Stimulated activated CD4-positive, alpha-beta T cell treated with anti-CD3 and anti-CD28 coated beads, Interleukin-1b, Interleukin-23, amount 100 ng/mL, for 48 hours (primary cell): ENCODE measurements around the gene GAS7.

Experiments
- DNase-seq: peaks from one replicate; pipeline ENCODE4 v3.0.0-alpha.2; 2020

The GAS7 gene

DNA sequence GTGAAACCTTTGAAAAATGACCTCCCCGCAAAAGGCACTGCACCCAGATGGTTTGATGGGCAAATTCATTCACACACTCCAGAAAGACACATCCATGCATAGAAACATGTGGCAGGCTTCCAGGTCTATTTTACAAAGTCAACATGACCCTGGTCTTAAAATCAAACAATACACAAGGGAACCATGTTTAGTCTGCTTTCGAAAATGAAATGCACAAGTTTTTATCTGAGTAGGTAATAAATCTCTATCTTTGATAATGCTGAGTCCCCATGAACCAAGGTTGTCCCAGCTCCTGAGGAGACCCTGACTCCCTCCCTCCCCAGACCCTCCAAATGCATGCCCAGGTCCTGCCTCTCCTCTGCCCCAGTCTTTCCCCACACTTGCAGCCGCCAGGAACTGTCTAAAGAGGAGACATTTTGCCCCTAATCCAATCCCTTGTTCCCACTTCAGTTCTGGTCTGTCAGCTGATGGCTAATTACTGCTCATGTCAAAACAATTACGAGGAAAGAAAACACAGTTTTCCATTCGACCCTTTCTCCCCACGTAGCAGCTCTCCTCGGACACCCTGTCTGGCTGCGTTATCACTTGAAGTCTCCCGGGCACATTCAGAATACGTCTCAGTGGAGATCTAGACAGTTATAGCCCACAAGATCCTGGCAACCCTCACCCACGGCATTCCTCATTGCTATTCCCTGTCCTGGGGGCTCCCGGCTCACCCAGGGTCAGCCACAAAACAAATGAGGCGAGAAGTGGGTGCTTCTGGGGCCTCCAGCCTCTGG lies 224.5 kb downstream of the GAS7 start:
- no peak for DNase-seq

DNA sequence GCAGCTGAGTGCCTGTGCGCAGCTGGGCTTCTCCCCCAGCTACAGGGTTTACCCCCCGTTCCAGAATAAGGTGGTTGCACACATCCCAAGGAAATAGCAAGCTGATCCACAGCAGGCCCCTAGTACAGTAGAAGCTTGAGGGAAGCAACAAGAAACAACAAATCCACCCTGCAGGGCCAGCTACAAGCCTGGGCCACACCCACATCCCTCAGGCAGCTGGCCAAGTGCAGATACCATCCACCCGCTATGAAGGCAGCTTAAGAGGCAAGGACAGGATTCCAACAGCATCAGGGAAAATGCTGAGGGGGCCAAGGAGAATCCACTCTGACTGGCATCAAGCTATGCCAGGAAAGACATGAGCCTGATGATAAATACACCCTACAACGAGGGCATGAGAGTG lies 226.4 kb downstream of the GAS7 start:
- DNase-seq, result no peak

DNA sequence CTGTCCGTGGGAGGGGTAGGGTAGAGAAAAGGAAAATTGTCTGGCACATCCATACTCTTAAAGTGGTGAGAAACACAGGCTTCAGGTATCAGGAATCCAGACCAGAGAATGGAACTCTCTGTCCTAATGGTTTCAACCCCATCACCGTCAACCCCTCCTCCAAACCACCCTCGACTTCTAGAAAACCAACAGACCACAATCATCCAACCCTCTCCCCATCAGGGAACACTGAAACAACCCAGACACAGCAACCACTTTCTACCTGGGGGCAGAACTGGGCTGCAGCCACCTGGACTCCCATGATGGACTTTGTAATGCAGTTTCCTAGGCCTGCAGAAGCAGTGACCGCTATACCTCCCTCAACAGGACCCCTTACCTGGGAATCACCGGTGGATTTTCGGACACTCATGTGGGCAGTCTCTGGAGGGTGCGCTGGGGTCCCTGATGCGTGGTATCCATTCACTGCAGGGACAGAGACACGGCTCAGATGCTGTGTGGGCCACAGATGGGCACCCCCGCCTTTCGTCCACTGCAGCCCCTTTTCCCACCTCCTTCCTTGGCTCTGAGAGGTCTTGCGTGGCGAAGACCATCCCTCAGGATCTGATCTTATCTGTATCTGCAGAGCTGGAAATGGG lies 229.0 kb downstream of the GAS7 start:
- DNase-seq, result no peak

DNA sequence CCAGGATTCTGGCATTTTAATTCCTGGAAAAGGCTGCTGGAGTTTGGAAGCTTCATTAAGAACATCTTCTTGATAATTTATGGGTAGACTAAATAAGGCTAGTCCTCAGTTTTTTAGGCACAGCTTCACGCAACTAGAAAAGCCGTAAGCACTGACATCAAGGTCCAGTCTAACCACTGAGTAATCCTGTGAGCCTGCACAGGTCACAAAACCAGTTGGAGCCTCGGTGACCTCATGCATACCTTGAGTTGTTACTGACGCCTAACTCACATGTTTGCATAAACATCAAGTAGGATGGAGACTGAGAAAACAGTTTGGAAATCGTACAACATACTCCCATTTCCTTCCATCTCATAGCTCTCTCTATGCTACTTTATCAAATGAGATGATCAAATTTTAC lies 229.5 kb downstream of the GAS7 start:
- DNase-seq, result no peak

DNA sequence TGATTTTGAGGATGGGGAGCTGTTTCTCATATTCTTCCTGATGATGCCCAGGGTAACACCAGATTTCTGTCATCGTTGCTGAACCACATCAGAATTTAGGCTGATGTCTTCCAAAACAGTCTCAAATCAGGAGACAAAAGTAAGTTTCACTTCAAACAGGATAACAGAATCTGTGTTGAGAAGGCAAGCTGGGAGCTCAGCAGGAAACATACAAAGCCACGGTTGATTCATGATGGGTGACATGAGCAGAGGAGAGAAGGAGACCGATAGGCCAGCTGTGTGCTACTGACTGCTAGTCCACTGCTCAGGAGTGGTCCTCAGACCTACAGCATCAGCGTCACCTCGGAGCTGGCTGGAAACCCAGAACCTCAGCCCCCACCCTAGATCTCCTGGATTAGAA lies 230.4 kb downstream of the GAS7 start:
- no peak for DNase-seq

DNA sequence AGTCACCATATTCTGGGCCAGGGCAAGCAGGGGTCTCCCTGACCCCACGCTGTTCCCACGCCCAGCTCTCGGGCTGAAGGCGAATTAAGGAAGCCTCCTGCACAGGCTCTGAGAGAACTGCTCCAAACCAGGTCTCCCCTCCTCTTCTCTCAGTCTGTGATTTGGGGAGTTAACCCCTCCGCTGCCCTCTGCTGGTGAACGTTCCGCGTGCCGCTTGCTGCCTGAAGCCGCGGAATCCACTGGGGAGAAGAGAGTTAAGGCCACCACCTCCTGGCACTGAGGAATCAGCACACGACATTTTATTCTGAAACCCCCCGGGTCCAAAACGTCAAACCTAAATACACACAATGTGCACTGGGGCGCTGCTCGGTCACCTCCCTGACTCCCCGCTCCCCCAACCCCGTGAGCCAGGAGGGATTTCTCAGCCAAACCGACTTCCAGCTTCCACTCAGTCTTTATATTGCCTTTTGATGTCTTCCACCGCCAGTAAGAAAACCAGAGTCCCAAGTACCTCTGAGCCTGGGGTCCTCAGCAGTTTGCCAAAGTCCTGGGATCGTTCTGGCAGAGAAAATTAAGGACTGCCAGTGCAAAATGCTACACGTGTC lies 238.9 kb downstream of the GAS7 start:
- peak; percentile 28 for DNase-seq

DNA sequence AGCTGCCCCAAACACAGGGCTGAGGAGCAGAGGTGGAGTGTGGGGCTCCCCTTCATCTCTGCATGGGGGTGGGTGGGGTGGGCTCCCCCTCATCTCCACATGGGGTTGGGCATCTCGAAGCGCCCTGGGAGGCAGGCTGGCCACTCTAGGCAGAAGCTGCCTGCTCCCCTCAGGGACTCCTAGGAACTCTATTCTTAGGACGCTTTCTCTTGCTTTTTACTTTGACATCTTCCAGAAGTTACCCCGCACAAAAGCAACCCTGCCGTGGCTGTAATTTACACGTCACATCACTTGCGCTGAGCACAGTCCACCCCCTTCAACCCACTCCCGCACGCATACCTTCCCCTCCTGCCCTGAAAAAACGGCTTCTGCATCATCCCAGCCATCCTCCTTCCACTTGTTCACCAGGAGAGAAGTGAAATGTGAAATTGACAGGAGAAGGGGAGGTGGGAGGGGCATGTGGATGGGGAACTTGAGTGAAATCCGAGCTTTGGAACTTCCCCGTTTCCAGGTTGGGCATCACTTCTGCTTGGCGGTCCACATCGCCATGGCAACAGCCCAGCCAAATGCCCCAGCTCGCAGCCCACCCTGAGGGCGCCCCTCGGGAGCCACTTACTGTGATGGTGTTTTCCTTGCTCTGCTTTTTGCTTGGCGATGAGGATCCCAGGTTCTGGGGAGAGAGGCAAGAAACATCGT lies 239.7 kb downstream of the GAS7 start:
- DNase-seq, result no peak

DNA sequence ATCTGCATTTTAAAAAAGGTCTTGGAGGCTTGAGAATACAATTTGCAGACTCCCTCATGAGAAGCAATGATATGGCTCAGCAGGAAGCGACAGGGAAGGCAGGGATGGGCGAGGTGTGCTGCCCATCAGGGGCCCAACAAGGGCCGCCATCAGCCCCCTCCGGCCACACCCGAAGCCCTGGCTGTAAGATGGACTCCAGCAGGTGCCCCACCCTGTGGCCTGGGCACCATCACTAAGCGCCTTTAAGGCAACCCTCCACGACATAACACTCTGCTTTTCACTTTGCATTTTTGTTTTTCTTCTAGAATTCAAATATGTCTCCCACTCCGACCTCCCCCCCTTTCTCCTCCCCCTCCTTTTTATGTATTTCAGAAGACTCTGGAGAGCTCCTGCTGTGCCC lies 241.2 kb downstream of the GAS7 start:
- DNase-seq, result no peak

DNA sequence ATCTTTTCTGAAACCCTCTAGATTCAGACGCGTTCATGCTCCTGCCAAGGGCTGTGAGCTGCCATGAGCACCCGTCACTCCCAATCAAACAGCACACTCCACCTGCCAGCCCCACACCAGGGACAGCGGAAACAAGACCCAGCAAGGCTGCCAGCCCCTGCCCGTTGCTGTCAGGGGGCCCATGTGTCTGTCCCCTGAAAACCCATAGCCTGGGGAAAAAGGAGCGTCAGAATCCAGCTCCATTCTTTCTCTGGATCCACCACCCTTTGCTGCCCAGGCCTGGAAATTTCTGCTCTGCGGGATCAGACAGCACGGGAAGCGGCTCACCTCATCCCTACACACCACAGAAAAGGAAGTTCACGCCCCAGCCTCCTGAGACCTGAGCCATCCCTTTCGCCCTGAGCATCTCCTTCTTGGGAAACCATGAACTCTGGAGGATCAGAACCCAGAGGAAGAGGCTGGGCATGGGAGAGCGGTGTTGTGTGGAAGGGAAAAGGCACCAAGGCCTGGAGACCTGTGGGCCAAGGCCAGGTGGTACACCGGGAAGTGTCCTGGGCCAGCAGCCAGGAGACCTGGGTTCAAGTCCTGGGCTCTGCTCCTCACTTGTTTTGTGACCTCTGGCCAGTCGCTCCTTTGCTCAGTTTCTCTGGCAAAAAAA lies 241.8 kb downstream of the GAS7 start:
- DNase-seq, result no peak

DNA sequence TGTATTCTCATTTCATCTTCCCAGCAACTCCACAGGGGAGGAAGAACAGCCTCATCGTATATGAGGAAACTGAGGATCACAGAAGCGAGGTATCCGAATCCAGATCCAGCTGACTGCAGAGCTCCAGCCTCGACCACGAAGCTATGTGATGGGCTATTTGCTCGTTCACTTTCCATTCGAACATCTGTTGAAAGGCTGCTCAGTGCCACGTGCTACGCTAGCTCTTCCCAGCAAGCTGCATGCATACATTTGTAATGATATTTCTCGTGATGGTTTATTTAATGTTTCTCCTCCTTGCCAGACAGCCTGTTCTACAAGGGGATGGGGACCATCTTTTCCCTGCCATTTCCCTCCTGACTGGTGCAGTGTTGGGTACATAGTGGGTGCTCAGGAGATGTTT lies 244.9 kb downstream of the GAS7 start:
- DNase-seq, result no peak

DNA sequence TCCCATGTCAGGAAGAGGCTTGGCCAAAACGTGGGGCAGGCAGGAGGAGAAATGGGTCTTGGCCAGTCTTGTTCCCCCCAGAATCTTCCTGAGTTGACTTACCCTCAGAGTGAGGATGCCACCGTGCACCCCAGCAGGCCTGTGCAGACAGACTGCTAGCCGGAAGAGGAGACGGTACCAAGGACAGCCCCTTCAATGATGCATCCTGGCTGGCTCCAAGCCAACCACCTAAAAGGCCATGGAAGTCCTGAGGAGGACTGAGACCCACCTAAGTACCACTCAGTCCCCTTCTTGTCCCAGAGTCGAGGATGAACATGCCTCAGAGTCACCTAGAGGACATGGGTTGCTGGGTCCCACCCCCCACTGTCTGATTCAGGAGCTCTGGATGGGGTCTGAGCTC lies 246.6 kb downstream of the GAS7 start:
- DNase-seq, result no peak

DNA sequence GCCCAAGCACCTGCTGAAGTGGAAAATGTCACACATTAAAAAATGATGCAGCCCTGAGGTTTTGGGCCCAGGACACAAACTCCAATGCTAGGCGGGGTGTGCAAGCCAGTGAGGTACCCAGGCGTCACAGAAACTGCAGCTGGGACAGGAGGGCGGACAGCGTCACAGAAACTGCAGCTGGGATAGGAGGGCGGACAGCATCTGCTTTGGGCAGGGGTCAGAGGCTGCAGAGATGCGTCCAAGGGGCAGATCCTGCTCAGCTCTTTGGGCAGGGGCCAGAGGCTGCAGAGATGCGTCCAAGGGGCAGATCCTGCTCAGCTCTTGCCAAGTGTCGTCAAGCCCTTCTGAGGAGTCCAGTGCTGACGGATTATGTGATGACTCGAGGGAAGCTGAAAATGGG lies 249.5 kb downstream of the GAS7 start:
- DNase-seq, result no peak

DNA sequence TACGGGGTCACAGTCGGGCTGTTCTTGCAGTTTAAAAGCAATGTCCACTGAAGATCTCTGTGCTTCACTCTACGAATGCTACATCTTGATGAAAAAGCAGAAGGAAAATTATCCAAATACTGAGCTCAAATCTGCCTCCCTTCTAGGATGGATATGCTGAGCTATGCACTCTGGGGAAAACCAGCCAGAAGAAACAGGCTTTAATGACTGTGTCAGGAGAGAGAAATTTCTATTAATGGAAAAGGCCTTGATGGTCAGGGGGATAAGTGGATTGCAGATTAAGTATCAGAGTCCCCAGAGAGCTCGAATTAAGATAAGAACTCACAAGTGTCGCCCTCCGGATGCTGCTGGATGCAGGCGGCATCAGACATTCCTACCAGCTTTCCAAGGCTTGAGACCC lies 253.7 kb downstream of the GAS7 start:
- no peak for DNase-seq

DNA sequence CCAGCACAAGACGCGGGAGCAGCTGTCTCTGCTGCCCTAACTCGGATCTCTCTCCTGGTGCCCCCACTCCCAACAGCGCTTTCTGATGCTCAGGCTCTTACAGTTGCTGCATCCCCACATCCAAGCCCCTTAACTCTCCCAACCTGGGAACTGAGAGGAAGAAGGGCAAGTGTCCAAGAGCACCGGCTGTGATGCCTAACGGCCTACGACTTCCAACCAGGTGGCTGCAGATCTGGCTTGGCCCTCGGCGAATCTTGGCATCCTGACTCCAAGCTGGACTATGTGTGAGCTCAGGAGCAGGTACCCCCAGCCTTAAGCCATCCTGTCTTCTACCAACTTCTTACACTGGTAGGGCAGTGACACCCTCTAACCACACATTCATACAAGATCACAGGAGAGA lies 255.1 kb downstream of the GAS7 start:
- DNase-seq, result no peak

DNA sequence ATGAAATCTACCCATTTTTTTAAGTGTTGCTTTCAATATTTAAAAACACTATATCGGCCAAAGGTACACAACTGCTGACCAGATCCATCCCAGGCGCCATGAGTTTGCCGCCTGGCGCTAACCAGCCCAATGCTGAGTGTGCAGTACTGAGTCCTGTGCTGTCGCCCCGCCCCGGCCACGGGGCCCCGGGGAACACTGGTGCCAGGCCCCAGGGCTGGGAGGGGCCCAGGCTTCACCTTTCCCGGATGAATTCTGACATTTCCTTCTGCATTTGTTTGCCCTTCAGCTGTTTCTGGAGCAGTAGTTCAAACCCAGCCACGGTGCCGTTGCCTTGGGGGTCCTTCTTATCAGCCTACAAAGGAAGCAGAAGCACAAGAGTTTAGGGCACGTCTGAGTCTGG lies 255.5 kb downstream of the GAS7 start:
- DNase-seq, result no peak

DNA sequence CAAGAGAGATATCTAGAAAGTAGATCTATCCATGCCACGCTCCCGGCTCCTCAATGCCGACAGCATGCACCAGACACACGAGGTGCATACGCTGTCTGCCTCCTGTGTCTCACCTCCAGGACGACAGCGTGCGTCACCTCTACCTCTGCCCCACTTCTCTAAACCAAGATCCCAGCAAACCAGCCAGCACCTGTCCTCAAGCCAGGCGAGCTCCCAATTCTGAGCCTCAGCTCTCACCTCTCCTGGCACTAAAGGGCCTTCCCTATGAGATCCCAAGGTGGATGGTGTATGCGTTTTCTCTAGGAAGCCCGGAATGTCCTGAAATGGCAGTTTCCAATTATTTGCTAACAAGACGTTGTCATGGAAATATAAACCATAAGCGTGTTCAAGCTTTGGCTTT lies 257.1 kb downstream of the GAS7 start:
- DNase-seq, result no peak

DNA sequence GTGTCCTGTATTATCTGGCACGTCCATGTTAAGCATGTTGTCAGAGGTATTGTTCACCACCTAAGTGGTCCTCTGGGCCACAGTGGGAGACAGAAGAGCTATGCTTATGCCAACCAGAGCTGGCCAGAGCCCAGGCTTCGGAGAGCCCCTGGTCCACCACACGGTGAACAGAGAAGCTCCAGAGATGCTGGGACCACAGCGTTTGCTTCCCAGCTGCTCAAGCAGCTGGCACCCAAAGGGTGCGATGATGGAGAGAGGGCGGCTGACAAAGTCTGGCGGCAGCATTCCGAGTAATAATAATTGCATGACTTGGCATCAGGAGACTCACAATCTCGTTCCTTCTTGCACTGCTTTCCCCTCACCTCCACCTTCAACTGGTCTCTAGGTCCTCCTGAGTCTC lies 257.6 kb downstream of the GAS7 start:
- DNase-seq, result no peak

DNA sequence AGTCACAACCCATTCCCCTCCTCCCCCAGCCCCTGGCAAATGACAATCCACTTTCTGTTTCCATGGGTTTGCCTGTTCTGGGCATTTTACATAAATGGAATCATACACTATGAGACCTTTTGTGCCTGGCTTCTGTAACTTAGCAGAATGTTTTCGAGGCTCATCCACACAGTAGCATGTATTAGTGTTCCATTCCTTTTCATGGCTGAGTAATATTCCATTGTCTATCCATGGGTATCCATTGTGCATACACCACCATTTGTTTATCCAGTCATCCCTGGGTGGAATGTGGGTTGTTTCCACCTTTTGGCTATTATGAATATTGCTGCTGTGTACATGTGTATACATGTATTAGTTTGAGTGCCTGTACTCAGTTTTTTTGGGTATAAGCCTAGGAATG lies 259.6 kb downstream of the GAS7 start:
- no peak for DNase-seq

DNA sequence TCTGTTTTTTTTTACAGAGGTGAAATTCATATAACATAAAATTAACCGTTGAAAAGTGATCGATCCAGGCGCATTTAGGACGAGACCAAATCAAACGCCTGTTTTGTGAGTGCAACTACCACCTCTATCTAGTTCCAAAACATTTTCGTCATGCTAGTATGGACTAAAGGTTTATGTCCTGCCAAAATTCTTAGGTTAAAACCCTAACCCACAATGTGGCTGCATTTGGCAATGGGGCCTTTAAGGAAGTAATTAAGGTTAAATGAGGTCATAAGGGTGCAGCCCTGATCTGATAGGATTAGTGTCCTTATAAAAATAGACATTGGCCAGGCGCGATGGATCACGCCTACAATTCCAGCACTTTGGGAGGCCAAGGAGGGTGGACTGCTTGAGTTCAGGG lies 260.5 kb downstream of the GAS7 start:
- no peak for DNase-seq

DNA sequence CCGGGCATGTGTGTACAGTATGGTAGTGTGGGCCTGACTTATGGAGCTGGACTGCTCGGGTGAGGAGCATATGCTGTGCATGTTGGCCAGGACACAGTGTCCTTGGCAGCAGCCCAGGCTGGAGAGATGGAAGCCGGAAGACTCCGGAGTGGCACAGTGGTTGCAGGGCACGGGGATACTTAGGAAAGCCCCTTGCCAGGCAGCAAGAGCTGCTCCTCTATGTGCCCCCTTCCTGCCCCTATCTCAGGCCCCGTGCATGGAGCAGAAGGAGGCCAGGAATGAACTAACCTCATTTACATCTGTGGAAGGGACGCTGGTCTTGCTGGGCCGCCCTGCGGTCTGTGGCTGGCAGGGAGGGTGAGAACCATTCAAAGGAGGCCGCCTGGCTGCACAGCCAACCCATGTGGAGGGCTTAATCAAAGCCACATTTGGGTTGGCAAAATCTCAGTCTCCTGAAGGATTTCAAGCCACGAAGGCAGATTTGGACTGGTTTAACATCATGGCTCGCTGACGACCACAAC lies 261.1 kb downstream of the GAS7 start:
- no peak for DNase-seq

DNA sequence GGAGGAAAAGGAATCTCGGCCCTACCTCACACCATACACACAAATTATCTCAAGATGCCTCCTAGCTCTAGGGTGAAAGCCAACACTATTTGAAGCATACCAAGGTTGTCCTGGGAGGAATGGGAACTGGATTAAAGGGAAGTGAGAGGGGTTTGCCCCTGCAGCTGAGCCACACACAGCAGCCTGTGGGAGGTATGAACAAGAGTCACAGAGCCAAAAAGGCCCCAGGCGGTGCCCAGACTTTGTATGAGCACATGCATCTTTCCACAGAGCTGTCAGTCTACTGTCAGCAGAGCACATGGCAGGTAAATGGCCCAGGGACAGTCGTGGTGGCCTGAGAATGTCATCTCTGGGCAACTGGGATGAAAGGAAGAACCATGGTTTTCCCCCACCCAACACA lies 262.3 kb downstream of the GAS7 start:
- DNase-seq, result no peak

DNA sequence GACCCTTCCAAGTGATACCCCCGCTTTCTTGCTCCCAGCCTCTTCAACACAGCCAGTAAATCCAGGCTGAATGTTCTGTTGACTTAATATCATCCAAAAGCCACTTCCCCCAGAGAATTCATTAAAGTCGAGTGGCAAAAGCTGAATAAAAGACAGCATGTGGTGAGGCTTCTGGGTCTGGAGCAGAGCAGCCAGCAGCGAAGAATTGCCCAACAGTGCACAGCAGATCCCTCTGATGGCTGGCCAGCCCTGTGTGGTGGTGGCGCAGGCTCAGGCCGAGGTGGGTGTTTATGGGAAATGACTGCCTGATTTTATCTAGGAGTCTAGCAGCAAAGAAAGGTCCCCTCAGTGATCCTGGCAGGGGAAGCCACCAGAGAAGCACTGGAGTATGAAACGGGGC lies 263.0 kb downstream of the GAS7 start:
- no peak for DNase-seq

DNA sequence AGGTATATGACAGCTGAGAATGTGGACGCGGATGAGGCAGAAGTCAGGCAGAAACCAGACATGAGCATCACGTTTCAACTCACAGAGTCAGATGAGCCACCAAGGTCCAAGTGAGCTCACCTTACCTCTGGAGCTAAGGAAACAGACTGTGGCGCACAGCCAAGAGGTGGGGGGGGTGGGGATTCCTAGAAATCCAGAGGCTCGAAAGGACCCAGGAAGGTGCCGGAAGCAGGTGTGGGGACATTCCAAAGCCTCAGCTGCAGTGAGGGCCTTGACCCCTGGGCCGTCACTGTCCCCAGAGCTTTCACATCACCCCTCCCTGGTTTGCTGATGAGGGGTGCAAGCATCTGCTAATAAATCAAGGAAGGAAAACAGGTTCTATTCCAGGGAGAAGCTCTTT lies 264.1 kb downstream of the GAS7 start:
- no peak for DNase-seq
